Measurements from ENCODE around the gene PDE8B.

The PDE8B gene

GRCh38 chr5:77426670-77427069 lies 216.2 kb downstream of the PDE8B start:
- Histone ChIP-seq H3K9me3 (ENCODE audit: low read length) (no peaks in the 10 kb centered on the region), H3K79me2 (ENCODE audit: insufficient read depth, low read length) (no peaks in the 10 kb centered on the region), H4K20me1 (ENCODE audit: insufficient read depth, low read length) (no peaks in the 10 kb centered on the region), H3K4me2 (ENCODE audit: low read length) (no peak overlapping the region), H3F3A (ENCODE audit: insufficient read depth, low read length) (no peaks in the 10 kb centered on the region), H3K36me3 (ENCODE audit: insufficient read depth, low read length) (peaks cover 30% of the 10 kb centered on the region; the same call in 1 of the 2 replicates), H3K4me3 (ENCODE audit: low read depth, low read length, poor library complexity, severe bottlenecking) (no peak overlapping the region), H3K27ac (ENCODE audit: low read depth, low read length, poor library complexity, severe bottlenecking) (no peak overlapping the region), H3K9me2 (ENCODE audit: low read depth, low read length) (no peaks in the 10 kb centered on the region), H3K27me3 (ENCODE audit: insufficient read depth, low read length) (no peaks in the 10 kb centered on the region), H2AFZ (ENCODE audit: low read length) (no peak overlapping the region), H3K9ac (ENCODE audit: low read length) (no peak overlapping the region), H3K4me1 (ENCODE audit: insufficient read depth, low read length, severe bottlenecking) (no peaks in the 10 kb centered on the region)
- TF ChIP-seq CTCF (IDR thresholded peaks at IDR 0.05; ENCODE audit: low read length) (no peak), EZH2 (IDR thresholded peaks at IDR 0.05; ENCODE audit: borderline replicate concordance, low read length) (no peak)

GRCh38 chr5:77427998-77428397 lies 217.5 kb downstream of the PDE8B start:
- Histone ChIP-seq H3K9me2 (ENCODE audit: low read depth, low read length) (no peaks in the 10 kb centered on the region), H3K4me1 (ENCODE audit: insufficient read depth, low read length, severe bottlenecking) (no peaks in the 10 kb centered on the region), H3K9me3 (ENCODE audit: low read length) (no peaks in the 10 kb centered on the region), H3K4me3 (ENCODE audit: low read depth, low read length, poor library complexity, severe bottlenecking) (no peak overlapping the region), H3K4me2 (ENCODE audit: low read length) (no peak overlapping the region), H3K79me2 (ENCODE audit: insufficient read depth, low read length) (no peaks in the 10 kb centered on the region), H2AFZ (ENCODE audit: low read length) (no peak overlapping the region), H3K27me3 (ENCODE audit: insufficient read depth, low read length) (no peaks in the 10 kb centered on the region), H3K9ac (ENCODE audit: low read length) (no peak overlapping the region), H3F3A (ENCODE audit: insufficient read depth, low read length) (no peaks in the 10 kb centered on the region), H4K20me1 (ENCODE audit: insufficient read depth, low read length) (no peaks in the 10 kb centered on the region), H3K27ac (ENCODE audit: low read depth, low read length, poor library complexity, severe bottlenecking) (no peak overlapping the region), H3K36me3 (ENCODE audit: insufficient read depth, low read length) (peaks cover 43% of the 10 kb centered on the region; the same call in 1 of the 2 replicates)
- TF ChIP-seq EZH2 (IDR thresholded peaks at IDR 0.05; ENCODE audit: borderline replicate concordance, low read length), result no peak
- TF ChIP-seq CTCF (IDR thresholded peaks at IDR 0.05; ENCODE audit: low read length), result no peak

GRCh38 chr5:77428526-77428925 lies 218.0 kb downstream of the PDE8B start:
- no peaks in the 10 kb centered on the region for H3K4me1 ChIP-seq (ENCODE audit: insufficient read depth, low read length, severe bottlenecking)
- peaks cover 47% of the 10 kb centered on the region; the same call in 1 of the 2 replicates for H3K36me3 ChIP-seq (ENCODE audit: insufficient read depth, low read length)
- no peak overlapping the region for H3K27ac ChIP-seq (ENCODE audit: low read depth, low read length, poor library complexity, severe bottlenecking)
- TF ChIP-seq EZH2 (IDR thresholded peaks at IDR 0.05; ENCODE audit: borderline replicate concordance, low read length) (no peak), CTCF (IDR thresholded peaks at IDR 0.05; ENCODE audit: low read length) (no peak)
- H3K4me3 ChIP-seq (ENCODE audit: low read depth, low read length, poor library complexity, severe bottlenecking), result no peak overlapping the region
- no peaks in the 10 kb centered on the region for H4K20me1 ChIP-seq (ENCODE audit: insufficient read depth, low read length)
- no peak overlapping the region for H2AFZ ChIP-seq (ENCODE audit: low read length)
- H3K27me3 ChIP-seq (ENCODE audit: insufficient read depth, low read length), result no peaks in the 10 kb centered on the region
- H3K9me3 ChIP-seq (ENCODE audit: low read length), result no peaks in the 10 kb centered on the region
- H3K4me2 ChIP-seq (ENCODE audit: low read length), result no peak overlapping the region
- H3K9me2 ChIP-seq (ENCODE audit: low read depth, low read length), result no peaks in the 10 kb centered on the region
- H3K79me2 ChIP-seq (ENCODE audit: insufficient read depth, low read length), result no peaks in the 10 kb centered on the region
- no peaks in the 10 kb centered on the region for H3F3A ChIP-seq (ENCODE audit: insufficient read depth, low read length)
- no peak overlapping the region for H3K9ac ChIP-seq (ENCODE audit: low read length)
